ENCODE measurements around the gene KHDC4. TPM values are rescaled to one million over a fixed set of nuclear protein-coding genes. Genes with fewer than 3 reads are reported as not detected.
A peak's percentile ranks its signal among the peaks of the same experiment; 100 is the strongest.

KHDC4 gene
- total and polyA plus RNA-seq, 2 donors (not counting 1 experiment from before 2014, with no cell fraction given) = 24.6 to 25.4 TPM

- Histone ChIP-seq H3K79me2 (ENCODE audit: control insufficient read depth, insufficient read depth, low read length) (peaks cover 65% of the 10 kb centered on the region), H3K9me3 (ENCODE audit: control insufficient read depth, insufficient read depth, low read depth, low read length) (no peaks in the 10 kb centered on the region), H3K4me2 (ENCODE audit: extremely low read depth, insufficient read depth, low read length) (no peak overlapping the region), H3K9ac (ENCODE audit: insufficient read depth, low read length) (no peak overlapping the region), H2AFZ (ENCODE audit: low read length) (no peak overlapping the region), H3K27me3 (ENCODE audit: control insufficient read depth, insufficient read depth, low read length) (no peaks in the 10 kb centered on the region), H4K20me1 (ENCODE audit: control insufficient read depth, extremely low read depth, insufficient read depth, low read length) (no peaks in the 10 kb centered on the region), H3K36me3 (ENCODE audit: control insufficient read depth, insufficient read depth, low read length) (peaks cover 29% of the 10 kb centered on the region), H3K27ac (ENCODE audit: insufficient read depth, low read length) (peak overlapping the region; percentile 49), H3K4me3 (replicated peaks in 1 of 4; ENCODE audit: control extremely low read depth in 1 of 4, insufficient read depth in 1 of 4, low read depth in 3 of 4, low read length in 4 of 4) (peak overlapping the region in 2 of 4 experiments; percentile 10 to 20), H3K4me1 (ENCODE audit: control insufficient read depth, extremely low read depth, insufficient read depth, low read length) (peaks cover 46% of the 10 kb centered on the region)
- TF ChIP-seq CTCF (conservative IDR thresholded peaks at IDR 0.05 in 1 of 2, IDR thresholded peaks at IDR 0.05 in 1 of 2; ENCODE audit: low read depth in 1 of 2, low read length in 2 of 2) = no peak
- TF ChIP-seq EZH2 (IDR thresholded peaks at IDR 0.05; ENCODE audit: low read length, missing control alignments) = no peak
- DNase-seq (ENCODE audit: low read depth in 2 of 2) = no peak
Observed at GRCh38 chr1:155968051-155968400, 33.8 kb upstream of the KHDC4 start.

- DNase-seq (ENCODE audit: low read depth in 2 of 2) = peak in 1 of 2 donors; percentile 73
- Histone ChIP-seq H3K4me1 (ENCODE audit: control insufficient read depth, extremely low read depth, insufficient read depth, low read length) (peaks cover 51% of the 10 kb centered on the region), H3K9ac (ENCODE audit: insufficient read depth, low read length) (no peak overlapping the region), H3K79me2 (ENCODE audit: control insufficient read depth, insufficient read depth, low read length) (peaks cover 63% of the 10 kb centered on the region), H3K4me2 (ENCODE audit: extremely low read depth, insufficient read depth, low read length) (no peak overlapping the region), H2AFZ (ENCODE audit: low read length) (no peak overlapping the region), H3K4me3 (replicated peaks in 1 of 4; ENCODE audit: control extremely low read depth in 1 of 4, insufficient read depth in 1 of 4, low read depth in 3 of 4, low read length in 4 of 4) (peak overlapping the region in 1 of 4 experiments; percentile 10), H4K20me1 (ENCODE audit: control insufficient read depth, extremely low read depth, insufficient read depth, low read length) (no peaks in the 10 kb centered on the region), H3K36me3 (ENCODE audit: control insufficient read depth, insufficient read depth, low read length) (peaks cover 34% of the 10 kb centered on the region), H3K9me3 (ENCODE audit: control insufficient read depth, insufficient read depth, low read depth, low read length) (no peaks in the 10 kb centered on the region), H3K27me3 (ENCODE audit: control insufficient read depth, insufficient read depth, low read length) (no peaks in the 10 kb centered on the region), H3K27ac (ENCODE audit: insufficient read depth, low read length) (peak overlapping the region; percentile 49)
- TF ChIP-seq CTCF (conservative IDR thresholded peaks at IDR 0.05 in 1 of 2, IDR thresholded peaks at IDR 0.05 in 1 of 2; ENCODE audit: low read depth in 1 of 2, low read length in 2 of 2) = no peak
- no peak for TF ChIP-seq EZH2 (IDR thresholded peaks at IDR 0.05; ENCODE audit: low read length, missing control alignments)
Observed at GRCh38 chr1:155967341-155968050, 33.3 kb upstream of the KHDC4 start.

- no peak for DNase-seq (ENCODE audit: low read depth in 2 of 2)
- H3K4me1 ChIP-seq (ENCODE audit: control insufficient read depth, extremely low read depth, insufficient read depth, low read length) = peaks cover 52% of the 10 kb centered on the region
- peak overlapping the region; percentile 2 for H3K27ac ChIP-seq (ENCODE audit: insufficient read depth, low read length)
- H3K4me3 ChIP-seq (replicated peaks in 1 of 4; ENCODE audit: control extremely low read depth in 1 of 4, insufficient read depth in 1 of 4, low read depth in 3 of 4, low read length in 4 of 4) = no peak overlapping the region
- H3K27me3 ChIP-seq (ENCODE audit: control insufficient read depth, insufficient read depth, low read length) = no peaks in the 10 kb centered on the region
- peaks cover 41% of the 10 kb centered on the region for H3K36me3 ChIP-seq (ENCODE audit: control insufficient read depth, insufficient read depth, low read length)
- H2AFZ ChIP-seq (ENCODE audit: low read length) = no peak overlapping the region
- H3K9me3 ChIP-seq (ENCODE audit: control insufficient read depth, insufficient read depth, low read depth, low read length) = no peaks in the 10 kb centered on the region
- H3K4me2 ChIP-seq (ENCODE audit: extremely low read depth, insufficient read depth, low read length) = no peak overlapping the region
- H3K9ac ChIP-seq (ENCODE audit: insufficient read depth, low read length) = no peak overlapping the region
- peaks cover 56% of the 10 kb centered on the region for H3K79me2 ChIP-seq (ENCODE audit: control insufficient read depth, insufficient read depth, low read length)
- H4K20me1 ChIP-seq (ENCODE audit: control insufficient read depth, extremely low read depth, insufficient read depth, low read length) = no peaks in the 10 kb centered on the region
- TF ChIP-seq EZH2 (IDR thresholded peaks at IDR 0.05; ENCODE audit: low read length, missing control alignments) (no peak), CTCF (conservative IDR thresholded peaks at IDR 0.05 in 1 of 2, IDR thresholded peaks at IDR 0.05 in 1 of 2; ENCODE audit: low read depth in 1 of 2, low read length in 2 of 2) (no peak)
Observed at GRCh38 chr1:155966750-155967149, 32.5 kb upstream of the KHDC4 start.
